ENCODE data around the gene CAPN2.

The CAPN2 gene

GRCh38 chr1:223712194-223712849 is at the start of gene CAPN2:
TSS of gene CAPN2 (plus strand) at chr1:223712539. CDS start at chr1:223712641, 102 bp downstream.
- peak within 1 kb of the TSS; percentile 76 for H3K4me2 ChIP-seq (ENCODE audit: low read depth, low read length)
- peaks cover 28% of the 10 kb centered on the region for H3K79me2 ChIP-seq (ENCODE audit: low read length)
- H2AFZ ChIP-seq (ENCODE audit: low read length), result peak within 1 kb of the TSS; percentile 90
- H3K9ac ChIP-seq (ENCODE audit: low read length), result peak within 1 kb of the TSS; percentile 79
- DNase-seq, result peak; percentile 76
- no peaks in the 10 kb centered on the region for H3K9me2 ChIP-seq (replicated peaks; ENCODE audit: insufficient read depth, low read length)
- peak within 1 kb of the TSS; percentile 88 for H3K4me3 ChIP-seq (ENCODE audit: low read length)
- TF ChIP-seq CTCF (IDR thresholded peaks at IDR 0.05; ENCODE audit: low read length) (peak; percentile 55), EZH2 (optimal IDR thresholded peaks at IDR 0.05; ENCODE audit: low read depth, low read length) (no peak)
- peaks cover 42% of the 10 kb centered on the region for H3F3A ChIP-seq (ENCODE audit: insufficient read depth, low read length)
- no peaks in the 10 kb centered on the region for H3K36me3 ChIP-seq (replicated peaks; ENCODE audit: insufficient read depth, low read length)
- no peaks in the 10 kb centered on the region for H4K20me1 ChIP-seq (ENCODE audit: insufficient read depth, low read length)
- H3K4me1 ChIP-seq (ENCODE audit: low read length), result peaks cover 52% of the 10 kb centered on the region
- no peaks in the 10 kb centered on the region for H3K9me3 ChIP-seq (replicated peaks; ENCODE audit: insufficient read depth, low read length)
- no peak within 1 kb of the TSS for H3K27ac ChIP-seq (ENCODE audit: low read length)
- H3K27me3 ChIP-seq (replicated peaks; ENCODE audit: insufficient read depth, low read length), result no peaks in the 10 kb centered on the region

- H3K4me2 ChIP-seq (ENCODE audit: low read depth, low read length), result no peak overlapping the region
- H3K9ac ChIP-seq (ENCODE audit: low read length), result no peak overlapping the region
- H2AFZ ChIP-seq (ENCODE audit: low read length), result no peak overlapping the region
- no peaks in the 10 kb centered on the region for H3F3A ChIP-seq (ENCODE audit: insufficient read depth, low read length)
- no peak for TF ChIP-seq EZH2 (optimal IDR thresholded peaks at IDR 0.05; ENCODE audit: low read depth, low read length)
- no peak overlapping the region for H3K27ac ChIP-seq (ENCODE audit: low read length)
- H3K79me2 ChIP-seq (ENCODE audit: low read length), result no peaks in the 10 kb centered on the region
- no peaks in the 10 kb centered on the region for H3K9me3 ChIP-seq (replicated peaks; ENCODE audit: insufficient read depth, low read length)
- DNase-seq, result no peak
- H4K20me1 ChIP-seq (ENCODE audit: insufficient read depth, low read length), result no peaks in the 10 kb centered on the region
- H3K27me3 ChIP-seq (replicated peaks; ENCODE audit: insufficient read depth, low read length), result no peaks in the 10 kb centered on the region
- no peaks in the 10 kb centered on the region for H3K9me2 ChIP-seq (replicated peaks; ENCODE audit: insufficient read depth, low read length)
- no peaks in the 10 kb centered on the region for H3K4me1 ChIP-seq (ENCODE audit: low read length)
- no peak overlapping the region for H3K4me3 ChIP-seq (ENCODE audit: low read length)
- no peaks in the 10 kb centered on the region for H3K36me3 ChIP-seq (replicated peaks; ENCODE audit: insufficient read depth, low read length)
These were observed 49.4 kb upstream of the CAPN2 start for GRCh38 chr1:223662943-223663342.

GRCh38 chr1:223664106-223664505 is 48.2 kb upstream of the CAPN2 start:
- Histone ChIP-seq H3K36me3 (replicated peaks; ENCODE audit: insufficient read depth, low read length) (no peaks in the 10 kb centered on the region), H3K27ac (ENCODE audit: low read length) (no peak overlapping the region), H3F3A (ENCODE audit: insufficient read depth, low read length) (no peaks in the 10 kb centered on the region), H3K9me3 (replicated peaks; ENCODE audit: insufficient read depth, low read length) (no peaks in the 10 kb centered on the region), H3K9me2 (replicated peaks; ENCODE audit: insufficient read depth, low read length) (no peaks in the 10 kb centered on the region), H3K79me2 (ENCODE audit: low read length) (no peaks in the 10 kb centered on the region), H2AFZ (ENCODE audit: low read length) (no peak overlapping the region), H3K4me3 (ENCODE audit: low read length) (no peak overlapping the region), H3K9ac (ENCODE audit: low read length) (no peak overlapping the region), H4K20me1 (ENCODE audit: insufficient read depth, low read length) (no peaks in the 10 kb centered on the region), H3K4me2 (ENCODE audit: low read depth, low read length) (no peak overlapping the region), H3K27me3 (replicated peaks; ENCODE audit: insufficient read depth, low read length) (no peaks in the 10 kb centered on the region), H3K4me1 (ENCODE audit: low read length) (no peaks in the 10 kb centered on the region)
- TF ChIP-seq EZH2phosphoT487 (IDR thresholded peaks at IDR 0.05; ENCODE audit: low read length), result no peak
- no peak for TF ChIP-seq EZH2 (optimal IDR thresholded peaks at IDR 0.05; ENCODE audit: low read depth, low read length)
- TF ChIP-seq CTCF (IDR thresholded peaks at IDR 0.05; ENCODE audit: low read length), result no peak
- no peak for DNase-seq

- Histone ChIP-seq H3K4me3 (ENCODE audit: low read length) (no peak within 1 kb of the TSS), H3K9ac (ENCODE audit: low read length) (no peak within 1 kb of the TSS), H3F3A (ENCODE audit: insufficient read depth, low read length) (no peaks in the 10 kb centered on the region), H3K27ac (ENCODE audit: low read length) (no peak within 1 kb of the TSS), H3K36me3 (replicated peaks; ENCODE audit: insufficient read depth, low read length) (no peaks in the 10 kb centered on the region), H3K4me2 (ENCODE audit: low read depth, low read length) (no peak within 1 kb of the TSS), H3K9me3 (replicated peaks; ENCODE audit: insufficient read depth, low read length) (no peaks in the 10 kb centered on the region), H3K27me3 (replicated peaks; ENCODE audit: insufficient read depth, low read length) (no peaks in the 10 kb centered on the region), H4K20me1 (ENCODE audit: insufficient read depth, low read length) (no peaks in the 10 kb centered on the region), H2AFZ (ENCODE audit: low read length) (no peak within 1 kb of the TSS), H3K9me2 (replicated peaks; ENCODE audit: insufficient read depth, low read length) (no peaks in the 10 kb centered on the region), H3K79me2 (ENCODE audit: low read length) (no peaks in the 10 kb centered on the region), H3K4me1 (ENCODE audit: low read length) (no peaks in the 10 kb centered on the region)
- TF ChIP-seq CTCF (IDR thresholded peaks at IDR 0.05; ENCODE audit: low read length) (no peak), EZH2 (optimal IDR thresholded peaks at IDR 0.05; ENCODE audit: low read depth, low read length) (no peak), EZH2phosphoT487 (IDR thresholded peaks at IDR 0.05; ENCODE audit: low read length) (no peak)
- DNase-seq, result no peak
These were observed 46.6 kb upstream of the CAPN2 start, which contains the start of gene CAPN8 for GRCh38 chr1:223665592-223666312. TSS of gene CAPN8 (minus strand) at chr1:223665701. CDS start at chr1:223665646, 55 bp downstream.
